B cell (primary cell): Measurements from ENCODE around the gene KRAS. TPM values are rescaled to one million over a fixed set of nuclear protein-coding genes. Genes with fewer than 3 reads are reported as not detected.

Experiments
- ATAC-seq: fragments of 200-7000 bp; cut with Tn5 transposase; one replicate; pipeline ENCODE4 v1.10.0; 2021; ENCODE audit warnings: low read depth, mild to moderate bottlenecking, moderate number of reproducible peaks, moderate library complexity
- CTCF ChIA-PET: fragments of 350-600 bp; sonication (Branson Sonifier 250); formaldehyde crosslinking; loops from one replicate; lab custom pipeline; 2021; ENCODE audit warnings: antibody characterized with exemption, inconsistent platforms; lab: Charles Lee
- POLR2A ChIA-PET: fragments of 350-600 bp; sonication (Branson Sonifier 250); formaldehyde crosslinking; loops from one replicate; lab custom pipeline; 2021; ENCODE audit warnings: antibody characterized with exemption; lab: Charles Lee
- DNase-seq: peaks from one replicate; pipeline ENCODE4 v3.0.0; 2013
- H2AFZ ChIP-seq: 2 replicates; pipeline ENCODE4 v1.6.1; 2012; ENCODE audit warnings: mild to moderate bottlenecking, low read depth, low read length; ENCODE audit not compliant: insufficient read depth, poor library complexity, severe bottlenecking
- H3K27ac ChIP-seq, 2 donors: 1 replicate in 1 of 2; 2 replicates in 1 of 2; pipeline ENCODE4 v1.5.1; 2012 to 2013; ENCODE audit warnings: low read length in 2 of 2, mild to moderate bottlenecking in 2 of 2, moderate library complexity in 1 of 2
- H3K27me3 ChIP-seq, 4 experiments: fragments of 200-600 bp in 1 of 4; sonication (generic) in 1 of 4; replicated peaks in 1 of 4; 1 replicate in 2 of 4; 2 replicates in 2 of 4; pipeline versions ENCODE4 v1.6.1 to v1.7.0; 2013 to 2016; ENCODE audit warnings: low read length in 3 of 4, mild to moderate bottlenecking in 2 of 4, mixed read lengths in 1 of 4, moderate library complexity in 1 of 4; ENCODE audit not compliant: insufficient read depth in 4 of 4, control insufficient read depth in 3 of 4; ENCODE audit errors: control extremely low read depth in 1 of 4
- H3K36me3 ChIP-seq, 2 experiments: replicated peaks in 1 of 2; 1 replicate in 1 of 2; 2 replicates in 1 of 2; pipeline versions ENCODE4 v1.6.1 to v1.7.1; 2013; ENCODE audit warnings: low read length in 1 of 2; ENCODE audit not compliant: insufficient read depth in 2 of 2, control insufficient read depth in 1 of 2; ENCODE audit errors: control extremely low read depth in 1 of 2, extremely low read depth in 1 of 2
- H3K4me1 ChIP-seq, 2 donors: fragments of 200-600 bp in 1 of 2; sonication (generic) in 1 of 2; 1 replicate in 1 of 2; 2 replicates in 1 of 2; pipeline versions ENCODE4 v1.5.1 to v1.6.1; 2013 to 2017; ENCODE audit warnings: low read length in 2 of 2; ENCODE audit not compliant: control insufficient read depth in 2 of 2, insufficient read depth in 2 of 2
- H3K4me2 ChIP-seq: replicated peaks from 2 replicates; pipeline ENCODE3; 2012; ENCODE audit warnings: mild to moderate bottlenecking, low read depth, low read length; ENCODE audit not compliant: poor library complexity, severe bottlenecking
- H3K4me3 ChIP-seq, 5 experiments: fragments of 200-600 bp in 1 of 5; sonication (generic) in 1 of 5; 1 replicate in 3 of 5; 2 replicates in 2 of 5; pipeline versions ENCODE4 v1.5.1 to v1.7.0; 2011 to 2016; ENCODE audit warnings: low read length in 4 of 5, mild to moderate bottlenecking in 4 of 5, low read depth in 2 of 5, control low read depth in 1 of 5, moderate library complexity in 1 of 5; ENCODE audit not compliant: insufficient read depth in 1 of 5; ENCODE audit errors: control extremely low read depth in 1 of 5, extremely low read depth in 1 of 5
- H3K79me2 ChIP-seq: fragments of 200-600 bp; sonication (generic); one replicate; pipeline ENCODE4 v1.6.0; 2016; ENCODE audit warnings: low read length; ENCODE audit not compliant: control insufficient read depth, insufficient read depth
- H3K9ac ChIP-seq: fragments of 200-600 bp; sonication (generic); 2 replicates; pipeline ENCODE4 v1.6.1; 2017; ENCODE audit warnings: mild to moderate bottlenecking, low read length, moderate library complexity
- H3K9me3 ChIP-seq, 3 donors: one replicate each; pipeline versions ENCODE4 v1.6.1 to v1.7.1; 2013; ENCODE audit warnings: low read length in 2 of 3; ENCODE audit not compliant: control insufficient read depth in 2 of 3, insufficient read depth in 1 of 3; ENCODE audit errors: control extremely low read depth in 1 of 3
- H4K20me1 ChIP-seq: 2 replicates; pipeline ENCODE4 v1.6.0; 2012; ENCODE audit warnings: mild to moderate bottlenecking, low read length; ENCODE audit not compliant: insufficient read depth, control insufficient read depth, poor library complexity, severe bottlenecking
- H3K27ac Mint-ChIP-seq: one replicate; pipeline ENCODE4 v1.8.0; 2021; ENCODE audit warnings: mixed read lengths
- H3K27me3 Mint-ChIP-seq: one replicate; pipeline ENCODE4 v1.8.0; 2021; ENCODE audit warnings: mixed read lengths
- H3K4me1 Mint-ChIP-seq: one replicate; pipeline ENCODE4 v1.8.0; 2021; ENCODE audit warnings: mixed read lengths
- H3K4me3 Mint-ChIP-seq: one replicate; pipeline ENCODE4 v1.8.0; 2021; ENCODE audit warnings: mixed read lengths
- H3K9me3 Mint-ChIP-seq: one replicate; pipeline ENCODE4 v1.8.0; 2022; ENCODE audit warnings: mixed read lengths; ENCODE audit not compliant: insufficient read depth
- EZH2 ChIP-seq: IDR thresholded peaks from 2 replicates; pipeline ENCODE4 v1.6.1; 2012; ENCODE audit warnings: borderline replicate concordance, low read depth, mild to moderate bottlenecking, moderate library complexity, low read length; ENCODE audit not compliant: insufficient read depth, poor library complexity, severe bottlenecking
- whole genome bisulfite sequencing: methylation state at CpG from one replicate; pipeline ENCODE4 v1.1.5; 2013; ENCODE audit warnings: missing lambda C conversion rate; ENCODE audit not compliant: insufficient coverage; 5-methylcytosine and 5-hydroxymethylcytosine counted together
- intact Hi-C: fragments of 100-400 bp; cut with micrococcal nuclease; formaldehyde crosslinking; loops from one replicate; pipeline ENCODE4 v1.10.0; 2022
- polyA plus RNA-seq: library from polyadenylated mRNA; depleted of rRNA; stranded (reverse); fragments of >200 nt; gene quantifications from 2 replicates; pipeline ENCODE4 v1.2.3, GENCODE V29; 2012
- total RNA-seq, 2 donors: library from RNA; stranded (reverse); fragments of 120-200 nt in 1 of 2; gene quantifications; 1 replicate in 1 of 2; 2 replicates in 1 of 2; pipeline versions ENCODE4 v1.2.3 to v1.2.4, GENCODE V29; 2013 to 2022
- TF ChIP-seq, protein P1 (sequence below): fragments of 200-600 bp; IDR thresholded peaks from one replicate; pipeline ENCODE4 v1.8.0; 2022; ENCODE audit warnings: antibody characterized with exemption, mild to moderate bottlenecking

KRAS gene
- total and polyA plus RNA-seq, 2 donors (not counting 1 experiment from before 2014, with no cell fraction given): 7.2 to 41.8 TPM

DNA sequence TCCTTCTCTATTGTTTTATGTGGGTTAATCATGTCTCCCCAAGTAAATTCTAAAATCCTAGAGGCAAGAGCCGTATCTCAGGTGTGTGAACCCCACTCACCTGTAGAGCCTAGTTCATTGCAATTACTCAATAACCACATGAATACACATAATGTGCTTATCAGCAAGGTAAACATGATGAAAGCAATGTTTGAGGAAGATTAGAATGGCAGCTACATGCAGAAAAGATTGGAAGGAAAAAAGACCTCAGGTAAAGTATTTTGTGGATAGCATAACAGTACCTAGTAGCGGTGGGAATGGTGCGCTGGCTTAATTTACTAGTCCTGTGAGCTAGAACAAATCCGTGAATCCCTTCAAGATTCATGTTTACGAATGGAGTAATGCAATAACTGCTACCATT is 5.3 kb upstream of the KRAS start:
- H3K27ac Mint-ChIP-seq: no peak overlapping the region
- no peak for TF ChIP-seq EZH2
- TF ChIP-seq, protein P1, sequence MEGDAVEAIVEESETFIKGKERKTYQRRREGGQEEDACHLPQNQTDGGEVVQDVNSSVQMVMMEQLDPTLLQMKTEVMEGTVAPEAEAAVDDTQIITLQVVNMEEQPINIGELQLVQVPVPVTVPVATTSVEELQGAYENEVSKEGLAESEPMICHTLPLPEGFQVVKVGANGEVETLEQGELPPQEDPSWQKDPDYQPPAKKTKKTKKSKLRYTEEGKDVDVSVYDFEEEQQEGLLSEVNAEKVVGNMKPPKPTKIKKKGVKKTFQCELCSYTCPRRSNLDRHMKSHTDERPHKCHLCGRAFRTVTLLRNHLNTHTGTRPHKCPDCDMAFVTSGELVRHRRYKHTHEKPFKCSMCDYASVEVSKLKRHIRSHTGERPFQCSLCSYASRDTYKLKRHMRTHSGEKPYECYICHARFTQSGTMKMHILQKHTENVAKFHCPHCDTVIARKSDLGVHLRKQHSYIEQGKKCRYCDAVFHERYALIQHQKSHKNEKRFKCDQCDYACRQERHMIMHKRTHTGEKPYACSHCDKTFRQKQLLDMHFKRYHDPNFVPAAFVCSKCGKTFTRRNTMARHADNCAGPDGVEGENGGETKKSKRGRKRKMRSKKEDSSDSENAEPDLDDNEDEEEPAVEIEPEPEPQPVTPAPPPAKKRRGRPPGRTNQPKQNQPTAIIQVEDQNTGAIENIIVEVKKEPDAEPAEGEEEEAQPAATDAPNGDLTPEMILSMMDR: no peak
- no peaks in the 10 kb centered on the region for H3K79me2 ChIP-seq

DNA sequence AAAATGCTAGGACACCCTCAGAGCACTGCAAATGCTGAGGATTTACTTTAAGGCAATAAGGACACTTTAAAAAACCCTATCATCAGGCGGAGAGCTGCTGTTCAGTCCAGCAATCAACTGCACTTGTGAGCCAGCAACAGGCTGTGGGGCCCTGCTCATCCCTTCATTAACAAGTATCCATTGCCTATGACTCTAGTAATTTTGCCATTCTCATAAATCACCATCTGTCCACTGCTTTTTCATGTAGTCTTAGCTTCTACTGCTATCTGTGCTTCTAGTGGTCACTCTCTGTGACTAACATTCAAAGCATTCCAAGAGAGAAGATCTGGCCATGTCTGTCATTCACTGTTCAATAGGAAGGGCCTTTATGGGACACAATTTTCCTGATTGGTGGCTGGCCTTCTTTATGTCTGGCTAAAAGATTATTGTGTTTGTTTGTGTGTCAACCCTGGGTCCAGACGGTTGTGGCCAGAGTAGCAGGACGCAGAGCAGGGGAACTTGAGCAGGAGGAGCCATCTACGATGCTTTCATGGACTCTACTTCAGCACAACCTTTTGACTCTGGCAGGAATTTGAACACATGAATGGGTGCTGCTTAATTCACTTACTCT is 3.6 kb upstream of the KRAS start:
- Histone ChIP-seq H4K20me1 (no peaks in the 10 kb centered on the region), H2AFZ (peak overlapping the region; percentile 36), H3K79me2 (peaks cover 9% of the 10 kb centered on the region), H3K4me3 (no peak overlapping the region), H3K4me1 (peaks cover 24 to 35% of the 10 kb centered on the region in 2 donors), H3K36me3 (no peaks in the 10 kb centered on the region), H3K27ac (peak overlapping the region in 1 of 2 donors; percentile 3), H3K27me3 (no peaks in the 10 kb centered on the region), H3K9ac (no peak overlapping the region), H3K9me3 (no peaks in the 10 kb centered on the region), H3K4me2 (no peak overlapping the region)
- intact Hi-C loops: no loop called here
- ATAC-seq: no peak
- H3K27ac Mint-ChIP-seq: peak overlapping the region; percentile 82
- H3K4me3 Mint-ChIP-seq: no peak overlapping the region
- H3K9me3 Mint-ChIP-seq: no peaks in the 10 kb centered on the region
- POLR2A ChIA-PET: no interaction called here
- WGBS: 100% methylated on average over 2 of the region's 4 CpGs
- peaks cover 38% of the 10 kb centered on the region for H3K4me1 Mint-ChIP-seq
- CTCF ChIA-PET: interaction anchor here (2.1 kb wide), 1 partner anchor 13 kb away, joined by 5 read pairs; no protein-coding TSS in a partner anchor
- no peaks in the 10 kb centered on the region for H3K27me3 Mint-ChIP-seq
- no peak for DNase-seq
- TF ChIP-seq, protein P1: no peak
- no peak for TF ChIP-seq EZH2

More for the DNA sequence above, 5.3 kb upstream of the KRAS start:
- Histone ChIP-seq H3K4me2 (no peak overlapping the region), H3K27me3 (no peaks in the 10 kb centered on the region), H3K4me3 (no peak overlapping the region), H2AFZ (no peak overlapping the region), H4K20me1 (no peaks in the 10 kb centered on the region), H3K36me3 (no peaks in the 10 kb centered on the region), H3K9me3 (no peaks in the 10 kb centered on the region), H3K27ac (no peak overlapping the region), H3K9ac (no peak overlapping the region), H3K4me1 (peaks cover 17 to 28% of the 10 kb centered on the region in 2 donors)
- Mint-ChIP-seq H3K9me3 (no peaks in the 10 kb centered on the region), H3K4me1 (peaks cover 31% of the 10 kb centered on the region), H3K4me3 (no peak overlapping the region), H3K27me3 (peaks cover 5% of the 10 kb centered on the region)
- ChIA-PET POLR2A (interaction anchor here (0.5 kb wide), 1 partner anchor 63 kb away, joined by 5 read pairs; no protein-coding TSS in a partner anchor), CTCF (interaction anchor here (1.0 to 2.1 kb wide), 2 partner anchors 14 to 132 kb away, joined by 4 to 5 read pairs; no protein-coding TSS in a partner anchor)
- DNase-seq (no peak), ATAC-seq (no peak)
- no CpG with 5 or more reads among the region's 5 CpGs for WGBS
- intact Hi-C loops: no loop called here
